Neuron (in vitro differentiated cells): ENCODE results near the gene FKBP9.
A peak's percentile ranks its signal among the peaks of the same experiment; 100 is the strongest.
"Not testable (repeated sequence)": the region's sequence is repeated elsewhere in the genome, so short reads cannot be mapped to it uniquely, and the experiment has no call there.

Experiments
- H2AFZ ChIP-seq: one replicate; pipeline ENCODE4 v1.6.1; 2013; ENCODE audit warnings: low read depth, mild to moderate bottlenecking, inconsistent platforms, low read length, moderate library complexity
- H3K27me3 ChIP-seq: one replicate; pipeline ENCODE4 v1.6.1; 2013; ENCODE audit warnings: low read length; ENCODE audit not compliant: insufficient read depth
- H3K36me3 ChIP-seq: one replicate; pipeline ENCODE4 v1.6.1; 2013; ENCODE audit warnings: low read length; ENCODE audit not compliant: insufficient read depth
- H3K4me1 ChIP-seq: one replicate; pipeline ENCODE4 v1.6.1; 2013; ENCODE audit warnings: low read length; ENCODE audit not compliant: insufficient read depth
- H3K4me3 ChIP-seq: 2 replicates; pipeline ENCODE4 v1.5.1; 2013; ENCODE audit warnings: mild to moderate bottlenecking, low read length, moderate library complexity
- H3K9me3 ChIP-seq: one replicate; pipeline ENCODE4 v1.6.1; 2013; ENCODE audit warnings: low read length

The FKBP9 gene

GRCh38 chr7:32937344-32938174 is 19.7 kb upstream of the FKBP9 start:
- H2AFZ ChIP-seq: no peak overlapping the region
- peaks cover 4% of the 10 kb centered on the region for H3K4me1 ChIP-seq
- H3K27me3 ChIP-seq: no peaks in the 10 kb centered on the region
- no peak overlapping the region for H3K4me3 ChIP-seq
- peaks cover 19% of the 10 kb centered on the region for H3K36me3 ChIP-seq
- H3K9me3 ChIP-seq: no peaks in the 10 kb centered on the region

GRCh38 chr7:32941181-32941580 is 16.1 kb upstream of the FKBP9 start:
- Histone ChIP-seq H3K4me3 (peak overlapping the region; percentile 93), H2AFZ (no peak overlapping the region), H3K9me3 (peaks cover 3% of the 10 kb centered on the region), H3K36me3 (peaks cover 4% of the 10 kb centered on the region), H3K4me1 (peaks cover 4% of the 10 kb centered on the region), H3K27me3 (no peaks in the 10 kb centered on the region)

GRCh38 chr7:32941681-32942414 is 15.4 kb upstream of the FKBP9 start:
- Histone ChIP-seq H3K27me3 (no peaks in the 10 kb centered on the region), H3K36me3 (peaks cover 4% of the 10 kb centered on the region), H3K4me3 (peak overlapping the region; percentile 93), H3K4me1 (peaks cover 4% of the 10 kb centered on the region), H2AFZ (peak overlapping the region; percentile 45), H3K9me3 (peaks cover 3% of the 10 kb centered on the region)

GRCh38 chr7:32942415-32943251 is 14.6 kb upstream of the FKBP9 start:
- H3K27me3 ChIP-seq: no peaks in the 10 kb centered on the region
- peaks cover 4% of the 10 kb centered on the region for H3K36me3 ChIP-seq
- H3K4me1 ChIP-seq: peaks cover 4% of the 10 kb centered on the region
- peak overlapping the region; percentile 93 for H3K4me3 ChIP-seq
- peak overlapping the region; percentile 45 for H2AFZ ChIP-seq
- peaks cover 3% of the 10 kb centered on the region for H3K9me3 ChIP-seq

GRCh38 chr7:32943252-32944030 is 13.8 kb upstream of the FKBP9 start:
- Histone ChIP-seq H3K27me3 (no peaks in the 10 kb centered on the region), H3K36me3 (peaks cover 4% of the 10 kb centered on the region), H3K4me3 (peak overlapping the region; percentile 93), H2AFZ (peak overlapping the region; percentile 45), H3K9me3 (peaks cover 4% of the 10 kb centered on the region), H3K4me1 (peaks cover 4% of the 10 kb centered on the region)

GRCh38 chr7:32947420-32947983 is 9.7 kb upstream of the FKBP9 start:
- Histone ChIP-seq H3K36me3 (no peaks in the 10 kb centered on the region), H3K27me3 (no peaks in the 10 kb centered on the region)

GRCh38 chr7:32948202-32948601 is 9.0 kb upstream of the FKBP9 start:
- no peak overlapping the region for H2AFZ ChIP-seq
- H3K36me3 ChIP-seq: no peaks in the 10 kb centered on the region
- H3K27me3 ChIP-seq: no peaks in the 10 kb centered on the region
- no peak overlapping the region for H3K4me3 ChIP-seq
- H3K4me1 ChIP-seq: no peaks in the 10 kb centered on the region
- peaks cover 8% of the 10 kb centered on the region for H3K9me3 ChIP-seq

More at GRCh38 chr7:32947420-32947983, 9.7 kb upstream of the FKBP9 start:
- Histone ChIP-seq H3K4me3 (no peak overlapping the region), H3K4me1 (no peaks in the 10 kb centered on the region), H2AFZ (no peak overlapping the region), H3K9me3 (peaks cover 8% of the 10 kb centered on the region)

GRCh38 chr7:32952876-32953275 is 4.4 kb upstream of the FKBP9 start:
- Histone ChIP-seq H3K9me3 (peaks cover 10% of the 10 kb centered on the region), H3K4me3 (no peak overlapping the region), H3K36me3 (no peaks in the 10 kb centered on the region), H3K27me3 (peaks cover 5% of the 10 kb centered on the region), H2AFZ (no peak overlapping the region), H3K4me1 (no peaks in the 10 kb centered on the region)

GRCh38 chr7:32958046-32959025 is 1.1 kb downstream of the FKBP9 start:
- Histone ChIP-seq H3K4me3 (no peak overlapping the region), H3K4me1 (no peaks in the 10 kb centered on the region), H3K9me3 (peaks cover 15% of the 10 kb centered on the region), H3K27me3 (peaks cover 12% of the 10 kb centered on the region), H3K36me3 (no peaks in the 10 kb centered on the region), H2AFZ (peak overlapping the region; percentile 19)

- not testable (repeated sequence) for H3K4me3 ChIP-seq, H3K36me3 ChIP-seq, H2AFZ ChIP-seq, H3K4me1 ChIP-seq, H3K27me3 ChIP-seq, H3K9me3 ChIP-seq
Measured at GRCh38 chr7:32963880-32964301, 6.7 kb downstream of the FKBP9 start.

- H3K9me3 ChIP-seq, H2AFZ ChIP-seq, H3K36me3 ChIP-seq, H3K27me3 ChIP-seq, H3K4me3 ChIP-seq, H3K4me1 ChIP-seq: not testable (repeated sequence)
Measured at GRCh38 chr7:32964461-32965159, 7.4 kb downstream of the FKBP9 start.
